HG03460 (cell line): ENCODE measurements around the gene PRCD.

Source experiments
- ATAC-seq: cut with Tn5 transposase; IDR thresholded peaks from one replicate; pipeline ENCODE4 v1.9.1; 2021; ENCODE audit not compliant: unreplicated experiment

Gene PRCD

GRCh38 chr17:76538281-76538931 is 1.4 kb upstream of the PRCD start:
- ATAC-seq: no peak

- ATAC-seq: no peak
Measured at GRCh38 chr17:76538941-76539570, 788 bp upstream of the PRCD start.

- no peak for ATAC-seq
Measured at GRCh38 chr17:76540381-76541300, 797 bp downstream of the PRCD start.

GRCh38 chr17:76541739-76542454 is 2.1 kb downstream of the PRCD start:
- ATAC-seq: no peak

- no peak for ATAC-seq
Measured at GRCh38 chr17:76542566-76542971, 2.7 kb downstream of the PRCD start.

- ATAC-seq: no peak
Measured at GRCh38 chr17:76542984-76543383, 3.1 kb downstream of the PRCD start.

- no peak for ATAC-seq
Measured at GRCh38 chr17:76543482-76543825, 3.6 kb downstream of the PRCD start.

GRCh38 chr17:76543826-76544545 is 4.1 kb downstream of the PRCD start:
- no peak for ATAC-seq

- no peak for ATAC-seq
Measured at GRCh38 chr17:76544546-76545365, 4.9 kb downstream of the PRCD start.

- no peak for ATAC-seq
Measured at GRCh38 chr17:76545918-76546555, 6.2 kb downstream of the PRCD start.

- ATAC-seq: no peak
Measured at GRCh38 chr17:76546556-76547182, 6.8 kb downstream of the PRCD start.

- no peak for ATAC-seq
Measured at GRCh38 chr17:76547183-76547641, 7.4 kb downstream of the PRCD start.

GRCh38 chr17:76547642-76548202 is 7.9 kb downstream of the PRCD start:
- ATAC-seq: no peak

GRCh38 chr17:76548378-76549214 is 8.8 kb downstream of the PRCD start:
- ATAC-seq: no peak

- ATAC-seq: no peak
Measured at GRCh38 chr17:76549215-76549518, 9.3 kb downstream of the PRCD start.

GRCh38 chr17:76549539-76549938 is 9.7 kb downstream of the PRCD start:
- ATAC-seq: no peak

- no peak for ATAC-seq
Measured at GRCh38 chr17:76550712-76551615, 11.1 kb downstream of the PRCD start.
